ENCODE measurements around the gene ZNF396.
A peak's percentile ranks its signal among the peaks of the same experiment; 100 is the strongest.

Gene ZNF396

DNA sequence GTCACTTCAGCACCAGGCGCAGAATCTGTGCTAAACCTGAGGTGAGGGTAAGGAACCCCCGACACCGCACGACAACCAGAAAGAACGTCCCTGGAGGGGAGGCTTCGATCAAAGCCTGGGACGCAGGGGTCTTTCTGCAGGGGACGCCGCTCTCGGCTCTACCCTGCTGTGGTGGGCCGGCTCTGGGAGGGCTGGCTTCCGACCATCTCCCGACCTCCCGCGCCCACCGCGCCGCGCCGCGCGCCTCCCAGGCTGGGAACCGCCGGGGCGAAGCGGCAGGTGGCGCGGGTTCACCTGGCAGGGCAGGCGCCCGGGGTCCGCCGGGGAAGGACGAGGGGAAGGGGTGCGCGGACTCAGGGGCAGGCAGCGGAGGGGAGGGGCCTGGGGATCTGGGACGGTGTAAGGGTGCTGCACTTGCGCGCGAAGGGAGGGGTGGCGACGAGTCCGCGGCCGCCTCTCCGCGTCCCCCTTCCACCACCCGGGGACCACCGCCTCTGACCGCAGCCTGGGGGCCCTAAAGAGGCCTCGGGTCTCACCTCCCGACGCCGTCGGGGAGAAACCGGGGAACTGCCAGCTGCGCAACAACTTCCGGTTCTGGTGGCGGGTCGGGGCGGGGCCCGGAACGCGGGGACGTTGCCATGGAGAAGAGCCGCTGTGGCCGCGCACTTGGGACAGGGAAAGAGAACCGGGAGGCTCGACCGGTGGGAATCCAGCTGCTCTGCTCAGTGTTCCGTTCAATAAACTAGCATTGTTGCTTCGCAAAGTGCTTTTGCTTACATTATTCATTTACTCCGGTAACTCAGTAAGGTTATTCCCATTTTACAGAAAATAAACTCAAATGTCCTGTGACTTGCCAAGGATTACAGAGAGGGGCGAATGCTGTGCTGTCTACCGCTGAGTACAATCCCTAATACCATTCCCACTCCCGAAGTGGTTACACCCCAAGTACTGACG lies at the start of gene ZNF396:
TSS of gene ZNF396 (minus strand) at position 596 of the 954 bp plus-strand sequence. CDS start 3,045 bp downstream, outside the sequence.
- DNase-seq = peak; percentile 69

DNA sequence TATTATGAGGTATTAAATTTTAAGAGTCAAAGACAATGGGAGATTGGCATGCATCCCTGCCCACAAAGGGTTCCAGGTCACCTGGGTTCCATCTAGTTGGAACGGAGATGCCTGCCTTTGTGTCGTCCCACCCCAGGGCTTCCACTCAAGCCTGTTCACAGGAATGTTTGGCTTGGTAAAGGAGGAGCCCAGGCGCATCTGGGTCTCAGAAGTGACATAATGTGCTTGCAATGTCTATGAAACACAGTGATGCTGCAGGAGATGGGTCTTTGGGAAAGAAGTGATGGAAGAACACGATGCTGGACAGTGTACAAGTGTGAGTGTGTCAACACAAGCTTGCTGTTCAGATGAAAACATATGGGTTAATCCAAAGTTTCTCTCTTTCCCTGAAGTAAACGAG lies 49.6 kb upstream of the ZNF396 start:
- no peak for DNase-seq

DNA sequence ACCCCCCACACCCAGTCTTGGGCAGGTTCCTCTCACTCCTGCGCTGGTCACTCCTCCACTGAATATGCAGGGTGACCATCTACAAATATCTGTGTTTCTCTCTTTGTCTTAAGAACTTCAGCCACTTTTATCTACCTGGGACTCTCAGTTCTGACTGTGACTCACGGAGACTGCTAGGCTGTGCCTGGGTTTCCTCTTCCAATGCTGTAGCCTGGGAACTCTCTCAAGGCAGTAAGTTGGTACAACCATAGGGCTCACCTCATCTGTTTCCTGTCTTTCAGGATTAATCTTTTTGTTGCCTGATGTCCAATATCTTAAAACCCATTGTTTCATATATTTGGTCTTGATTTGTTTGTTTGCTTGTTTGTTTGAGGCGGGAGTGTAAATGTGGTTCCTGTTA lies 47.2 kb upstream of the ZNF396 start:
- DNase-seq = no peak

DNA sequence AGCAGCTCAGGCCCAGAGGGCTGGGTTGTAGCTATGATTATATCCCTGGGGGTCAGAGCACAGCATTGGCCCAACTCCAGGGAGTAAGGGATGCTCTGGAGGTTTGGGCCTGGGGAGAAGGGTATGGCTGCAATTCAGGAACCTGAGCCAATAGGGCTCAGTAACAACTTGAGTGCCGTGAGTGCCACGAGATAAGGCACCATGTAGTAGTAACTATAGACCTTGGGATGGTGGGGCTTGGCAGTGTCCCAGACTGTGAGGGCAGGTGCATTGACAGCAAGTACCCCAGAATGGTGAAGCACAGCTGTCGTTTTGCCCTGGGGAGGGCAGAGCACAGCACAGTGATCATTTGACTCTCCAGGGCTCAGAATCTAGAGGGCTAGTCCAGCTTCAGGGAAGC lies 45.1 kb upstream of the ZNF396 start:
- DNase-seq = no peak

DNA sequence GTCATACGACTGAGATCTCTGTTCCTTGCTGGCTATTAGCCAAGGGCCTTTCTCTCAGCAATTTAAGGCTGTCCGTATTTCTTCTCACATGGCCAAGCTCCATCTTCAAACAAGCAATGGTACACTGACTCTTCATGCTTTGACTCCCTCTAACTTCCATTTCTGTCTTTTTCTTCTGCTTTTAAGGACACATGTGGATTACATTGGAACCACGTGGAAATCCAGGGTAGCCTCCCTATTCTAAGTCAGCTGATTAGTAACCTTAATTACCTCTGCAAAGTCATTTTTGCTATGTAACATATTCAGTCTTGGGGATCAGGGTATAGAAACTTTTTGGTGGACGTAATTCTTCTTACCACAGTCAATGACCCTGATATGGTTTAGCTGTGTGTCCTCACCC lies 41.5 kb upstream of the ZNF396 start:
- DNase-seq = no peak

- DNase-seq = no peak
Observed at GRCh38 chr18:35417223-35417622, 40.1 kb upstream of the ZNF396 start.

DNA sequence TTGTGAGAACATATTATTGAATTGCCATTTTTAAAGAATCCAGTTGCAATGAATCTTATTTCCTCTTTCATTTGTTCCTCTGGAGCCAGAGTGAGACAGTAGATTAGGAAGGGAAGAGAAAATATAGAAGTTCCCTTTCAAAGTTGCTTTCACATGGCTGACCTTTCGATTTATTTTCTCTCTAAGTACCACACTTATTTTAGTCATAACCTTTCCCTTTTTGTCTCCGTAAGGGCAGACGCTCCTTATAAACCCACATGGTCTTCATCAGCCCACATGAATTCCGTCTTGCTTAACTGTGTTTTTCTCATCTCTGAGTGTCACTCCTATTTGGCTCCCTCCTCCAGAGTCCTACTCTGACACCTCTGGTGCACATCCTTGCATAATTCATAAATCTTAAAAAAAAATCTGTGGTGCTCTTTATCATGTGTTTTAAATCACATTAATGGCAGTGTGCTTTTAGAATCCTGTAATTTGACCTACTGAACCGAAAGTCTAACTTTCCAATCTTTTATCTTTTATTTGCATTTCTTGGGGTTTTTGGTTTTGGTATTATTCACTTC lies 38.5 kb upstream of the ZNF396 start:
- DNase-seq = no peak

- DNase-seq = no peak
Observed at GRCh38 chr18:35413163-35413511, 36.0 kb upstream of the ZNF396 start.

- DNase-seq = no peak
Observed at GRCh38 chr18:35411625-35412351, 34.7 kb upstream of the ZNF396 start.

GRCh38 chr18:35410561-35410960 lies 33.4 kb upstream of the ZNF396 start:
- DNase-seq = no peak

- DNase-seq = no peak
Observed at GRCh38 chr18:35409911-35410310, 32.8 kb upstream of the ZNF396 start.

DNA sequence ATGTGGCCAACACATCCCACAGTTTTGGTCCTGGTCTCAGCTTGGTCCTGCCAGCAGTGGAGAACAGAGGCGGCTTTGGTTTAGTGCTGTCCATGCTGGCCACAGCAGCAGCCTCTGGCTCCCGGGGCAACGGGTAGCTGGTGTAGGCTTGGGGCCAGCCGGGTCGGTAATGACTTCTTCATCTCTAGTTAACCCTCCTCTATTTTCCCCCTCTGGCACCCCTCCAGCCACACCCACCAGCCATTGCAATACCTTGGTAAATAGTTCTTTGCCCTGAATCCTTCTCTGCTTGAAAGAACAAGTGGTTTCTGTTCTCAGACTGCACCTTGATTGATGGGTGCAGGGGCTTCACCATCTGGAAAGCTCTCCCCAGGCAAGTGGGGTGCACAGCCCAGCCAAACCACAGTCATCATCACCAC lies 31.7 kb upstream of the ZNF396 start:
- DNase-seq = no peak

DNA sequence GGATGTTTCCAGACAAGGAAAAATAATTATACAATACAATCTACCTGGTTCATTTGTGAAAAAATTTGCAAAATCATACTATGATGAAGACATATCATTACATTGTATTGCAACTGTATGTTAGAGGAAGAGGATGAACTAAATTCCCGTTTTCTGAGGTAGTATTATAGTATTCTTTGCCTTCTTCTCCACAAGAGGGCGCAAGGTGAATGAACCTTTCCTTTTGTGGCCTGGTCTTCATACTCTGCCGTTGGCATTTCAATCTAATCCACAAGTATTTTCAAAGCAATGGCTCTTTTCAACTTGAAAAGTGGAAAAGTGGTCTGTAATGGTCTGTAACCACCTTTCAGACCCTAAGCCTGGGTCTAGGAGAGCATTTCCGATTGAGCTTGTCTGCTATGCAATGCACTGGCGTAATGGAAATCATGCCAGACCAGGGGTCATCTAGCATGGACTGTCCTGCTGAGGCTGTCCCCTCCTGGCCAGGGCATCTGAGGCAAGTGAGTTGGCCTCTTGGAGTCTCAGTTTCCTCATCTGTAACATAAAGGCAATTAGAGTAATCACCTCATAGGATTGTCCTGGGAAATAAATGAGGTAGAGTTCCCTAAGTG lies 30.8 kb upstream of the ZNF396 start:
- DNase-seq = no peak

DNA sequence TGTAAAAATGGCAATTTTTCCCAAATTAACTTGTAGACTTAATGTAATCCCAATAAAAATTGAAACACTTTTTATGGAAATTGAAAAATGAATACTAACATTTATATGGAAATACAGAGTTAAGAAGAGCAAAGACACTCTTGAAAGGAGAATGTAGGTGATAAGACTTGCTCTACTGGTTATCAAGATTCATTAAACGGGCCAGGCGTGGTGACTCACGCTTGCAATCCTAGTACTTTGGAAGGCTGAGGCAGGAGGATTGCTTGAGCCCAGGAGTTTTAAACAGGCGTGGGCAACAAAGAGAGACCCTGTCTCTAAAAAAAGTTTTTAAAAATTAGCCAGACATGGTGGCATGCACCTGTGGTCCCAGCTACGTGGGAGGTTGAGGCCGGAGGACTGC lies 29.5 kb upstream of the ZNF396 start:
- DNase-seq = no peak

- DNase-seq = no peak
Observed at GRCh38 chr18:35397976-35398375, 20.8 kb upstream of the ZNF396 start.

DNA sequence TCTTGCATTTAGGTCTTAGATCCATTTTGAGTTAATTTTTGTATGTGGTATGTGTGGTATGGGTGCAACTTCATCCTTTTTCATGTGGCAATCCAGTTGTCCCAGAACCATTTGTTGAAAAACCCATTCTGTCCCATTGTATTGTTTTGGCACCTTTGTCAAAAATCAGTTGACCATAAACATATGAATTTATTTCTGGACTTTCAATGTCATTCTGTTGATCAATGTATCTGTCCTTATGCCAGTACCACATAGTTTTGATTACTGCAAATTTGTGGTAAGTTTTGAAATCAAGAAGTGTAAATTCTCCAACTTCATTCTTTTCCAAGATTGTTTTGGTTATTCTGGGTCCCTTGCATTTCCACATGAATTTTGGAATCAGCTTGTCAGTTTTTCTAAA lies 16.6 kb upstream of the ZNF396 start:
- no peak for DNase-seq

DNA sequence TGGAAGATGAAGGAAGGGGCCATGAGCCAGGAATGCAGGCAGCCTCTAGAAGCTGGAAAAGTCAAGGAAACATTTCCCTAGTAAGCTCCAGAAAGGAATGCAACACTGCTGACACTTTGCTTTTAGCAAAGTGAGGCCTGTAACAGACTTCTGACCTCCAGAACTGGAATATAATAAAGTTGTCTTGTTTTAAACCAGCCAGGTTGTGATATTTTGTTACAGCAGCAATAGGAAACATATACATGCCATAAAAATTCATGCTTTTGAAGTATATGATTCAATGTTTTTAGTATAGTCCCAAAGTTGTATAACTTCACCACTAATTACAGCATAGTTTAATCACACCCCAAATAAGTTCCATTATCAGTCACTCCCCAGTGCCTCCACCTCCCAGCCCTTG lies 15.2 kb upstream of the ZNF396 start:
- DNase-seq = no peak

DNA sequence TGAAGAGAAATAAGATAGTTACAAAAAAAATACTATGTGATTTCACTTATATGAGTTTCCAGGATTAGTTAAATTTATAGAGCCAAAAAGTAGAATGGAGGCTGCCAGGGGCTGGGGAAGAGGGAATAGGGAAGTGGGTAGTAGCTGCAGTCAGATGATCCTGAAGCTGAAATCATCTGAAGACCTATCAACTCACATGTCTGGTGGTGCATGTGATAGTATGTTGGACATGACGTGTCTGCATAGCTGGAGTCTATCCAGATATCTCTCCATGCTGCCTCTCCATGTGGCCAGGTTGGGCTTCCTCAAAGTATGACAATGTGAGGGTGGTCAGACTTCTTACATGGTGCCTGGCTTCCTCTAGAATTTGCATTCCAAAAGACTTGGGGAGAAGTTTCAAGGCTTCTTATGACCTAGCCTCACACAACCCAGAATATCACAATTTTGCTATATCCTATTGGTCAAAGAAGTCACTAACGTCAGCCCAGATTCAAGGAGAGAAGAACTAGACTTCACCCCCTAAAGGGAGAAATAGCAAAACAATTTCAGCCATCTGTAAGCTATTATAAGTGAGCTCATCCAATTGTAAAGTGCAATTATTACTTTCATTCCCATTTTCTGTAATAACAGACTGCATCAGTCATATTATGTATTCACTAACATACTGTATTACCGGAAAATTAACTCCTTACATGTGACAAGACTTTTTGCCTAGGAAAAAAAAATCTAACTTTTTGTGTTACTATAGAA lies 14.0 kb upstream of the ZNF396 start:
- no peak for DNase-seq

GRCh38 chr18:35389095-35389618 lies 12.0 kb upstream of the ZNF396 start:
- no peak for DNase-seq

GRCh38 chr18:35387152-35387571 lies 10.0 kb upstream of the ZNF396 start:
- DNase-seq = no peak

DNA sequence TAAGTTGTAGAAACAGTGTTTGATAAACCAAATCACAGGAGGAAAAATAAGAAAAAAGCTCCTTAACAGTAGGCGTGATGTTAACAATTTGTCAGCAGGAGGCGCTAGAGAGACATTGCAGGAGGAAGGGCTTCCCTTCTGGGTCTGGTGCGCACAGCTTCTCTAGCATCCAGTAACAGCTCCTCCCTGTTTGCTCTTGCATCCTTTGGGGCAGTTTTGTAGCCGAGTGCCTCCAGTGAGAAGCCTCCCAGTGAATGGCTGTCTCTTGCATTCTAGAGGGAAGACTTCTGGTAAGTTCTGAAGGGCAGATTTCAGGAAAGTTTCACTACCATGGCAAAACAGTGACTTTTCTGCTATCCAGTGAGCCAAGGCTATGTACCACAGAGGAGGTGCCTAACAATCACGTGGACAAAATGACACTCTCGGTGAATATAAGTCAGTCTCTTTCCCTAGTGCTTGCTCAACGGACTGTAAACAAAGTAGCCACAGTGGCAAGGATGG lies 9.5 kb upstream of the ZNF396 start:
- DNase-seq = peak; percentile 43

DNA sequence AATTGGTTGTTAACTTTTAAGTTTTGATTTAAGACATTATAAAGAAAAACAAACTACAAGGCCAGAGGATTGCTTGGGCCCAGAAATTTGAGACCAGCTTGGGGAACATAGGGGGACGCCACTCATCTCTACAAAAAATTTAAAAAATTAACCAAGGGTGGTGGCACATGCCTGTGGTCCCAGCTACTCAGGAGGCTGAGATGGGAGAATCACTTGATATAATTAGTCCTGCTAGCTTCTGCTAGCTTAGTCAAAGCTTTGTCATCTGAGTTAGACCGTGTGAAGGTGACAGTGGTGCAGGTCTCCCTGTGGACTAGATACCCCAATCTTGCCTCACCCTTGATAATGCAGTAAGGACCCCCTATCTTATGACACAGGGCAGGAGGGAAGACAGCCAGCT lies 6.0 kb upstream of the ZNF396 start:
- DNase-seq = no peak
